Caki2 (cell line): ENCODE results near the gene LAX1. TPM values are rescaled to one million over a fixed set of nuclear protein-coding genes. Genes with fewer than 3 reads are reported as not detected.
"Not testable (repeated sequence)": the region's sequence is repeated elsewhere in the genome, so short reads cannot be mapped to it uniquely, and the experiment has no call there.

Source experiments
- DNase-seq: peaks from one replicate; pipeline ENCODE4 v3.0.0-alpha.2; 2015; ENCODE audit warnings: low read depth
- in situ Hi-C: cut with HindIII; loops from 2 replicates; pipeline ENCODE4 v1.10.0; 2016; ENCODE audit warnings: low sequenced_read_pairs, low pct_unique_long_range_greater_than_20kb, mixed read lengths
- total RNA-seq: library from RNA; depleted of rRNA; stranded (reverse); fragments of >200 nt; shearing (Covaris generic); gene quantifications from 2 replicates; pipeline ENCODE4 v1.2.3, GENCODE V29; 2014; ENCODE audit warnings: low replicate concordance; rRNA removed

The LAX1 gene, protein sequence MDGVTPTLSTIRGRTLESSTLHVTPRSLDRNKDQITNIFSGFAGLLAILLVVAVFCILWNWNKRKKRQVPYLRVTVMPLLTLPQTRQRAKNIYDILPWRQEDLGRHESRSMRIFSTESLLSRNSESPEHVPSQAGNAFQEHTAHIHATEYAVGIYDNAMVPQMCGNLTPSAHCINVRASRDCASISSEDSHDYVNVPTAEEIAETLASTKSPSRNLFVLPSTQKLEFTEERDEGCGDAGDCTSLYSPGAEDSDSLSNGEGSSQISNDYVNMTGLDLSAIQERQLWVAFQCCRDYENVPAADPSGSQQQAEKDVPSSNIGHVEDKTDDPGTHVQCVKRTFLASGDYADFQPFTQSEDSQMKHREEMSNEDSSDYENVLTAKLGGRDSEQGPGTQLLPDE
- total RNA-seq: not detected in 2 replicates

DNA sequence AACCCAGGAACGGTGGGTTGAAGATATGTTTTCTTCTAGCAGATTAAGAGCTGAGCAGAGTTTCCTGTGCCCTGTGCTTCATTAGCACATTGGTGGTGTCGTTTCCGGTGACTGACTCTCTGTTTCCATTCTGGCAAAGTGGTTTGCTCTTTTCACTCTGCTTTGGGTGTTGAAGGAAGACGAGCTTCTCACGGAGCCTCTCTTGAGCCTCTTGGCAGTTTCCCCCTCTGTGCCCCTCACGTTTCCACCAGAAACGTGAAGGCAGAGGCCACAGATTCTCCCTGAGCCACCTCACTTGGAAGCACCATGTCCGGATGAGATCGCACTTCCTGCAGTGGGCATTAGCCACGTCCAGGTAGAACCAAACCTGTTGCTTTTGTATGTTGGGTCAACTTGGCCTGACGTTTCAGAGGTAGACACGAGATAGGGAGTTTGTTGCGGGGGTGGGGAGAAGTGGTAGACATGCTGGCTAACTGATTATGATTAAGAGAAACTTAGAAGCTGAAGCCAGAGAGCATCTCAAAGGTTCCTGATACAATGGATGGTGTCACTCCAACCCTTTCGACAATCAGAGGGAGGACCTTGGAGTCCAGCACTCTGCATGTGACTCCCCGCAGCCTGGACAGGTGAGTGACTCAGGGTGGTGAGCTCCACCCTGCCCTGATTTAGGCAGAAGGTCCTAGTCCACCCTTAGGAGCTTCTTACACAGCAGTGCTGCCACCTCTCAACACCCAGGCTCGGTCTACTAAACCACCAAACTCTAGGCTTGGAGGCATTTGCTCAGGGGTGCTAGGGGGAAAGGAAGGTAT, at the start of gene LAX1:
Gene LAX1 (plus strand): TSS at position 155 of the 809 bp plus-strand sequence. CDS start 383 bp downstream, at position 538.
- no peak for DNase-seq
- in situ Hi-C loops: no loop called here

DNA sequence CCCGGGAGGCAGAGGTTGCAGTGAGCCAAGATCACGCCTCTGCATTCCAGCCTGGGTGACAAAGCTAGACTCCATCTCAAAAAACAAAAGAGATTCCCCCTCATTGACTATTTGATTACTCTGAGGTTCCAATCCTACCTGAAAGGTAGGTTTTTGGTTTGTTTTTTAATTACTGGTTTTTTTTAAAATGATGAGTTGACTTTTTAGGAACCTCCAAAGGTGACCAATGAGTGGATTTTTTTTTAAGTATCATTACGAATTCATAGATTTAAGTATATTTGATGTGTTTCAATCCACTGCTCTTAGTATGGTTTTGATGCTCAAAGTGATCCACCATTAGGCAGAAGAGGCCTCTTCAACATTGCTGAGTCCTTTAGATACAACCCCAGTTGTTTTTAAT, 47.9 kb upstream of the LAX1 start:
- no peak for DNase-seq
- in situ Hi-C loops: loop anchor here (25.0 kb wide), 1 partner anchor 355 kb away; the partner anchor contains the start of gene FMOD

DNA sequence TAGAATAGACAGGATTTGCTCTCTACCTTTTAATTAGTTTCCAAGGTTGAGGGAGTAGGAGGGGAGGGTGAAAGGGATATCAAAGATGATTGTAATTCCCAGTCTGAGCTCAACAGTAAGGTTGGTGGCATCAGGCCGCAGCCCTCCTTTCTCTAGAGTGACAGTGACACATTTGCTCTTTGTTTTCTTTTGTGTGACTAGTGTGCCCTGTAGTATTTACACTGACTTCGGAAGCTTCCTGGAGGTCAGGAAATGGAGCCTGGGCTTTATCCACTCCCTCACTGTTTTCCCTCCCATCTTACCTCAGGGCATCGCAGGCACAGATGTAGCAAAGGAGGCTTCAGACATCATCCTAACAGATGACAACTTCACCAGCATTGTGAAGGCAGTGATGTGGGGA, 44.7 kb upstream of the LAX1 start:
- in situ Hi-C loops: loop anchor here (25.0 kb wide), 1 partner anchor 358 kb away; the partner anchor contains the start of gene FMOD
- no peak for DNase-seq

DNA sequence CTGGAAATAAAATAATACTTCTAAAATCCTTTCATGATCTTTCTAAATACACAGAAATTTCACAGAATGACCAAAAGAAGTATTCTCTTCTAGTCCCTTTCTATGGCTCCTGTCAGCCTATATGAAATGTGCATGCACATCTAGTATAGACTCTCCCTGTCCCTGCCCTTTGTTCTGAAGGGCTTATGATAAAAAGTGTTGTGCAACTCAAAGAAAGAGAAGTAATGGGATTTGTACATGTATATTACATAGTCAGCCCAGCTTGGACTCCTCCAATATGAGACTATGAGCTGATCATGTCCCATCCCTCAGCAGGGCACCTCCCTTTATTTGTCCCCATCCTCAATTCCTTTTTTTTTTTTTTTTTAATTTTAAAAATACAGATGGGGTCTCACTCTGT, 42.1 kb upstream of the LAX1 start:
- in situ Hi-C loops: loop anchor here (25.0 kb wide), 1 partner anchor 361 kb away; the partner anchor contains the start of gene FMOD
- no peak for DNase-seq

DNA sequence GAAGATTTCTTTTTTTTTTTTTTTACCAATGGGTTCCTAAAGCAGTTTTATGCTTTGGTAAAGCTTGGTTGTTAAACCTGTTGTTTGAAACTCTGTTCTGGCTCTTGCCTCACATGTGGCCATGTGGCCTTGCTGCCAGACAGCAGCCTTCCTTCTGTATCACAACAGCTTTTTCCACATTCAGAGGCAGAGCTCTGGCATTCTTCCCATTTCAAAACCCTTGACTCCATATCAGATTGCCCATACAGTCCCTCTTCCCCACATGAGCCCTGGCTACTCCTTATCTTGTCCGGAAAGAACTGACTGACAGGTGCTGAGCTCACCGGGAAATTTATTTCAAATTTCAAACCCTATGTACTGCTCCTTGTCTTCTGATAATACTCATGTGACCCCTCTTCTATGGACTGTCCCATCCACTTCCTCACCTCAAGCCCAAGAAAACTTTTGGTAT, 38.5 kb upstream of the LAX1 start:
- DNase-seq: no peak
- in situ Hi-C loops: no loop called here

DNA sequence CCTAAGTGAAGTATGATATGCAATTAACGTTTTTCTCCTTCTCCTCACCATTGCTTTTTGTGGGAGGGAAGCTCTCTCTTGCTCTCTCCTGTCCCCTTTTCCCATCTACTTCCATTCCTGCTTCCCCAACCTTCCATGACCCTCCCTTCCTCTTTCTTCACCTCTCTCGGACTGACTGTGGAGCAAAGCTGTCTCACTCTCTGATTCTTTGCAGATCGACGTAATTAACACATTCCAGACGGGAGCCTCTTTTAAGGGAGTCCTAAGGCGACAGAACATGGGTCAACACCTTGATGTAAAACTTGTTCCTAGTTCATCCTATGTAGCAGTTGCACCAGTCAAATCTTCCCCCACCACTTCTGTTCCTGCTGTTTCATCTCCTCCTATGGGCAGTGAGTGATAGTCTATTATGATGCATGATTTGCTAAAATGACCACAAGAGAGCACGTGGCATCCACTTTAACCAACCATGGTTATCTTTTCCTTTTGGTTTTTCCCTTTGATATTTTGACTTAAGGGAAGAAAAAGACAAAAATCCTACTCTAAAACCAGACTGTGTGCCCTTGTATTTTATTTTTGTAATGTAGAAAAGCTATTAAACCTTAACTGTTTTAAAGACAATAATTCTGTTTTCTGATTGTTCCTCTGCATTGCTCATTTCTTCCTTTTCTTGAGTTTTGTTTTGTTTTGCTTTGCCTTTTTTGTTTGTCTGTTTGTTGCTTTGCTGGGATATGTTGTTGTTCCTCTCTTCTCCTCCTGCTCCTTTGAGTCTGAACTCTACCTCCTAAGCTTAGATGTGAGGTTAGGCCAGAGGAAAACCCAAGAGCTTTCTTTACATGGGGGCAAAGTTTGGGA, 31.7 kb upstream of the LAX1 start:
- no peak for DNase-seq
- in situ Hi-C loops: no loop called here

DNA sequence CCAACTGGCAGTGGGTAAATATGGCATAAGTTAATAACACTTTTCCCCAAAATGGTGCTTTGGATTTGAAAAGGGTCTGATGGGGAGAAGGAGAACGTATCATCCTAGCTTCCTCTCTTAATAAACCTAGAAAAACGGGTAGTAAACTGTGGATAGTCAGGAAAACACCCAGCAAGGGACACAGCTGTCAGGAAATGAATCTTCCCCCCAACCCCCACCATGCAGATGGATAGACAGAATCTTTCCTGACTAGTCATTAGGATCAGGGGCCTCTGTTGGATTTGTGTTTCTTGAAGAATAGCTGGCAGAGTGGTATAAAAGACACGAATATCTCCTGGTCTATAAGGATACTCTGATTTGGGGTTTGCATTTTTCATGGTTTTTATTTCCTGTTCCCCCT, 22.5 kb upstream of the LAX1 start:
- no peak for DNase-seq
- in situ Hi-C loops: no loop called here

DNA sequence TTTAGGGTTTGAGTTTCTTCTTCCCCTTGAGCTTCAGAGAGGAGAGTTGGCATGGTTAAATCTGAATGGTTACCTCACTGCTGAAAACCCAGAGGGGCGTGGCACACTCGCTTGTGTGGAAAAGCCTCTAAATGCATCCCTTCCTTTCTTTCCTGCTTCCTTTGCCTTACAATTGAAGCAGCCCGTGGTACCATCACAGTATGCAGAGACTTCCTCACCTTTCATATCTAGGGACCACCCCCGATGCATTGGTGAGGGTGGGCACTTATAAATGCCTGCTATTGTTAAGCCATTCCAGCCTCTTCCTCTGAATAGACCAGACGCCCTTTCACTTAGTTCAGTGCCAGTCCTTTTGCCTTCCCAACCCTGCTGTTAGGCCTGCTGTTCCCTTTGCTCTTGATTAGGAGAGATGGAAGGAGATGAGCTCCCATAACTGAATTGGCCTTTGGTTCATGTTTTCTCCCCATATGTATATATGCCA, 21.9 kb upstream of the LAX1 start:
- DNase-seq: no peak
- in situ Hi-C loops: no loop called here

DNA sequence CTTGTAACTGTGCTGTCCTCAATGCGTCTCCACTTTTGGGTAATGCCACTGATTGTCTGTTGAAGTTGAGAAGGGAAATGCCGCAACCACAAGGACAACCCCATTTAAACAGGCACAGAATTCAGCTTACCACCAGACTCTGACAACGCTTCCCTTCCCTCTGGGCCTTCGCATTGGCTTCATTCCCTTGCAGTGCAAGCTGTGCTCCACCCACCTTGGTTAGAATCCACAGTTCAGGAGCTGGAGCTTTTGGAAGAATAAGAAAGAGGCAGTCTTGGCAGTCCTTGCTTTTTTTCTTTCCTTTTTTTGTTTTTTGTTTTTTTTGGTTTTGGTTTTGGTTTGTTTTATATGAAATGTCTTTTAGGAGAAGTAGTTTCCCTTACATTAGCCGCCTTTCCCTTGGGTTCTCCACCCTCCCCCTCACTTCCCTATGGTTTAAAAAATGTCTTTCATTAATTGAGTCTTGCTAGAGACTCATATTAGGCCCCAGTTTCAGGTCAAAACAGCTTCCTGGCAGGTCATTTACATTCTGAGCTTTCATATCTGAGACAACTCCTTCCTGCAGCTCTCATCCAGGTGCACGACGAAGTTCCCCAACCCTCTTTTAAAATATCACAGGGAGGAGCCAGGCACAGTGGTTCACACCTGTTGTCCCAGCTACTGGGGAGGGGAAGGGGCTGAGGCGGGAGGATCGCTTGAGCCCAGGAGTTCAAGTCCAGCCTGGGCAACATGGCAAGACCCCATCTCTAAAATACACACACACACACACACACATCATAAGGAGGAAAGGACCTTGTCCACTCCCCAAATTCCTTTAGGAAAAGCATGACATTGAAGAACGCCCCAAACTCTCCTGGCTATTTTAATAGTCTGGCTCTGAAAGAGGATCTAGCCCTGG, 20.7 kb upstream of the LAX1 start:
- in situ Hi-C loops: no loop called here
- no peak for DNase-seq

DNA sequence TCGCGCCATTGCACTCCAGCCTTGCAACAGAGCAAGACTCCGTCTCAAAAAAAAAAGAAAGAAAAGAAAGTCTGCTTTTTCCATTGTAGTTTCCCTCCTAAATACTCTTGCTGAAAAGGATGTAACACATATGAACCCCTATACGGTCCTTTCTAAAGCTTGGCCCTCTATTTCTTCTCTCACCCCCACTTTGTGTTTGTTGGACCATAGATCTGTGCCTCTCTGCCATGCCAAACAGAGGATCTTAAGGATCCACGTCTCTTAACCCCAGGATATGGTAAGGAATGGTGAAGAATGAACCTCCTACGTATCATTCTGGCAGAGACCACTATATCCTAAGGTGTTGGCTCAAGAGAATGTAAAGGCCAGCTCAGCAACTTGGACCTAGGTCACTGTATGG, 18.7 kb upstream of the LAX1 start:
- no peak for DNase-seq
- in situ Hi-C loops: no loop called here

DNA sequence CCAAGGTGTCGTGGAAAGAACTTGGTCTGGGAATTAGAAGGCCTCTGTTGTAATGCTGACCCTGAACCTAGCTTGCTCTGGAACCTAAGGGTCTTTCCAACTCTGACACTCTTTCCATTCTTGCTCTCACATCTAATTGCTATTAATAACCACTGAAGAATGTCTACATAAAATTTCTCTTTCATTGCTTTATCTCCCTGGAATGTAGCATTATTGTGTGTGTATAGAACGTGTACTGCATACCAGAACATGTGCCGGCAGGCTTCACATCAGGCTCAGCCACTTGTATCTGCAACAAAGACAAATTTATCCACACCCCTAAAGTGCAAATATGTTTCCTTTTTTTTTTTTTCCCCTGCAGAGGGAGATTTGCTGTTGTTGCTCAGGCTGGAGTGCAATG, 13.9 kb upstream of the LAX1 start:
- in situ Hi-C loops: no loop called here
- DNase-seq: no peak

DNA sequence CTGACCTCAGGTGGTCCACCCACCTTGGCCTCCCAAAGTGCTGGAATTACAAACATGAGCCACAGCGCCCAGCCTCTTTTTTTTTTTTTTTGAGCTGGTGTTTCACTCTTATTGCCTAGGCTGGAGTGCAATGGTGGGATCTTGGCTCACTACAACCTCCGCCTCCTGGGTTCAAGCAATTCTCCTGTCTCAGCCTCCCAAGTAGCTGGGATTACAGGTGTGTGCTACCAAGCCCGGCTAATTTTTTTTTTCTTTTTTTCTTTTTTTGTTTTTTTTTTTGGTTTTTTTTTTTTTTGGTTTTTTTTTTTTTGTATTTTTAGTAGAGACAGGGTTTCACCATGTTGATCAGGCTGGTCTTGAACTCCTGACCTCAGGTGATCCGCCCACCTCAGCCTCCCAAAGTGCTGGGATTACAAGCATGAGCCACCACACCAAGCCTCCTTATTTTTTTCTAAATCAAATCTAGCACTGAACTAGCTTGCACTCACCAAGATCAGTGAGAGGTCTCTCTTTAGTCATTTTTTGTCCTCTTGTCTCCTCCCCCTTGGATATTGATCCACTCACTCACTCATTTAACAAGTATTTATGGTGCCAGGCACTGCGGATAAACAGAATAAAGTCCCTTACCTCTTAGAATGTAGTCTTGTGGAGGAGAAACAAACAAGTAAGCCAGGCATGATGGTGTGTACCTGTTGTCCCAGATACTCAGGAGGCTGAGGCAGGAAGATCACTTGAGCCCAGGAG, 13.2 kb upstream of the LAX1 start:
- in situ Hi-C loops: not testable (repeated sequence)

DNA sequence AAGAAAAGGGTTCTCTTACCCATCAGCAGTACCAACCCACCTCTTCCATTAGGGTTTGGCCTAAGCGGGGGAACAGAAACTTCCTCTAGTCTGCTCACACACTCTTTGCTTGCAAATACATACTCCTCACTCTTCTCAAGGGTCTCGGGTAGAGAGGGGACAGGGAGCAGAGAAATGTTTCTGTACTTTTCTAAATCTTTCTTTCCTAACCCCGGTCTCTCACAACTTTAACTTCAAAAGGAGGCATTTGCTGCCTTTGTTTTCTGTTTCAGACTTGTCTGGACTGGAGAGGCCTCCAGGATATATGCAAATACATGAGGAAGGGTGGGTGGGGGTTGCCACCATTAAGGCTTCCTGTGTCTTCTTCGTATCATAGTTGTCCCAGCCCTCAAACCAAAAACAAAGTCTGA, 10.5 kb upstream of the LAX1 start:
- no peak for DNase-seq
- in situ Hi-C loops: no loop called here

More for the DNA sequence above, 13.2 kb upstream of the LAX1 start:
- not testable (repeated sequence) for DNase-seq

DNA sequence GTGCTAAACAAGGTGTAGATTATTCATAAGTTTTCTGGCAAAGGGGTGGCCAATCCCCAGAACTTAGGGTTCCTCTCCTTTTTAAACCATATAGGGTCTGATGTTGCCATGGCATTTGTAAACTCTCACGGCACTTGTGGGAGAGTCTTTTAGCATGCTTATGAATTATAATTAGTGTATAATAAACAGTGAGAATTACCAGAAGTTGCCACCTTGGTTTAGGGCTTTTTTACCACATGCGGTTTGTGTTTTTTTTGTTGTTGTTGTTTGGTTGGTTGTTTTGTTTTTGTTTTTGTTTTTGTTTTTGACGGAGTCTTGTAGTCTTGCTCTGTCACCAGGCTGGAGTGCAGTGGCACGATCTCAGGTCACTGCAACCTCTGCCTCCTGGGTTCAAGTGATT, 8.9 kb upstream of the LAX1 start:
- no peak for DNase-seq
- in situ Hi-C loops: no loop called here

DNA sequence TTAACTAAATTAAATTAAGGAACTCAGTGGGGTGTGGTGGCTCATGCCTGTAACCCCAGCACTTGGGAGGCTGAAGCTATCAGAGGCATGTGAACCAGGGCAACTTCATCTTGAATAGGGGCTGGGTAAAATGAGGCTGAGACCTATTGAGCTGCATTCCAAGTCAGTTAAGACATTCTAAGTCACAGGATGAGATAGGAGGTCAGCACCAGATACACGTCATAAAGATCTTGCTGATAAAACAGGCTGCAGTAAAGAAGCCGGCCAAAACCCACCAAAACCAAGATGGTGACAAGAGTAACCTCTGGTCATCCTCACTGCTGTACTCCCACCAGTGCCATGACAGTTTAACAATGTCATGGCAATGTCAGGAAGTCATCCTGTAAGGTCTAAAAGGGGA, 6.2 kb upstream of the LAX1 start:
- in situ Hi-C loops, DNase-seq: not testable (repeated sequence)

DNA sequence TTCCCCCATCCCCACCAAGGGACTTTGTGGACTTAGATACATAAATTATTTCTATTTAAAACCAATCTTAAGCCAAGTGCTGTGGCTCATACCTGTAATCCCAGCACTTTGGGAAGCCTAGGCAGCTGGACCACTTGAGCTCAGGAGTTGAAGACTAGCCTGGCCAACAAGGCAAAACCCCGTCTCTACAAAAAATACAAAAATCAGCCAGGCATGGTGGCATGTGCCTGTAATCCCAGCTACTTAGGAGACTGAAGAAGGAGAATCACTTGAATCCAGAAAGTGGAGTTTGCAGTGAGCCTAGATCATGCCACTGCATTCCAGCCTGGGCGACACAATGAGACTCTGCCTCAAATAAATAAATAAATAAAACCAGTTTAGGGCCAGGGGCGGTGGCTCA, 4.5 kb upstream of the LAX1 start:
- no peak for DNase-seq
- in situ Hi-C loops: no loop called here

DNA sequence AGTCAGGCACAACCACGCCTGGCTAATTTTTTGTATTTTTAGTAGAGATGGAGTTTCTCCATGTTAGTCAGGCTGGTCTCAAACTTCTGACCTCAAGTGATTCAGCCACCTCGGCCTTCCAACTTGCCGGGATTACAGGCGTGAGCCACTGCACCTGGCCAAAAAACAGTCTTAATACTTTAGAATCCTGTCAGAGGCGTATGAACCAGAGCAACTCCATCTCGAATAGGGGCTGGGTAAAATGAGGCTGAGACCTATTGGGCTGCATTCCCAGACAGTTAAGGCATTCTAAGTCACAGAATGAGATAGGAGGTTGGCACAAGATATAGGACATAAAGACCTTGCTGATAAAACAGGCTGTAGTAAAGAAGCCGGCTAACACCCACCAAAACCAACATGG, 3.0 kb upstream of the LAX1 start:
- in situ Hi-C loops, DNase-seq: not testable (repeated sequence)
